K562 (cell line): ENCODE data around the gene HK1. TPM values are rescaled to one million over a fixed set of nuclear protein-coding genes. Genes with fewer than 3 reads are reported as not detected.
A peak's percentile ranks its signal among the peaks of the same experiment; 100 is the strongest.

Experiments used
- ARHGAP35 ChIP-seq: fragments of 450-650 bp; IDR thresholded peaks from 2 replicates; pipeline ENCODE4 v1.6.1; 2018; ENCODE audit not compliant: partially characterized antibody
- CBFA2T2 ChIP-seq: fragments of 450-650 bp; conservative IDR thresholded peaks from 2 replicates; pipeline ENCODE4 v1.6.1; 2017; ENCODE audit warnings: mild to moderate bottlenecking
- CBFB ChIP-seq: sonication (generic); formaldehyde crosslinking; IDR thresholded peaks from 2 replicates; pipeline ENCODE4 v1.4.0; 2020; ENCODE audit warnings: mild to moderate bottlenecking, missing genetic modification reagents
- CEBPB ChIP-seq: fragments of 450-650 bp; IDR thresholded peaks from 2 replicates; pipeline ENCODE4 v1.6.1; 2016; ENCODE audit warnings: missing genetic modification characterization, missing compliant biosample characterization
- ETV5 ChIP-seq: sonication (generic); formaldehyde crosslinking; IDR thresholded peaks from 2 replicates; pipeline ENCODE4 v1.4.0; 2020; ENCODE audit warnings: low read depth, mild to moderate bottlenecking, missing genetic modification reagents
- HDGF ChIP-seq: fragments of 450-650 bp; IDR thresholded peaks from 2 replicates; pipeline ENCODE4 v1.6.1; 2016
- KDM4B ChIP-seq, 2 experiments: fragments of 450-650 bp in 1 of 2; sonication (generic) in 1 of 2; IDR thresholded peaks; 2 replicates each; pipeline ENCODE4 v1.6.1; 2016 to 2017; ENCODE audit warnings: borderline replicate concordance in 2 of 2, antibody characterized with exemption in 1 of 2, low read depth in 1 of 2, mild to moderate bottlenecking in 1 of 2
- PHF21A ChIP-seq: fragments of 450-650 bp; IDR thresholded peaks from 2 replicates; pipeline ENCODE4 v1.6.1; 2017; ENCODE audit warnings: low read depth, borderline replicate concordance
- PTBP1 ChIP-seq: fragments of 200-400 bp; formaldehyde crosslinking; IDR thresholded peaks from 2 replicates; pipeline ENCODE4 v1.6.1; 2017; ENCODE audit warnings: low read depth, low read length
- RAD51 ChIP-seq: fragments of 450-650 bp; IDR thresholded peaks from 2 replicates; pipeline ENCODE4 v1.7.1; 2016; ENCODE audit warnings: low read depth, mild to moderate bottlenecking, borderline replicate concordance
- RBM25 ChIP-seq: fragments of 200-400 bp; formaldehyde crosslinking; IDR thresholded peaks from 2 replicates; pipeline ENCODE4 v1.6.1; 2018; ENCODE audit warnings: low read length, low read depth, moderate library complexity; ENCODE audit not compliant: severe bottlenecking
- RNF2 ChIP-seq: sonication (generic); IDR thresholded peaks from 2 replicates; pipeline ENCODE4 v1.6.1; 2016
- TOE1 ChIP-seq, 2 experiments: fragments of 450-650 bp in 1 of 2; sonication (generic) in 1 of 2; formaldehyde crosslinking in 1 of 2; IDR thresholded peaks; 2 replicates each; pipeline versions ENCODE4 v1.7.1 to v1.8.0; 2016 to 2022; ENCODE audit warnings: borderline replicate concordance in 2 of 2, mild to moderate bottlenecking in 2 of 2, antibody characterized with exemption in 1 of 2, inconsistent platforms in 1 of 2, low read depth in 1 of 2, missing genetic modification reagents in 1 of 2, moderate library complexity in 1 of 2
- TSHZ1 ChIP-seq: fragments of 250-450 bp; sonication (Bioruptor Pico); IDR thresholded peaks from 2 replicates; pipeline ENCODE4 v1.4.0; 2020; ENCODE audit warnings: mild to moderate bottlenecking, moderate library complexity
- USF1 ChIP-seq: sonication (generic); formaldehyde crosslinking; IDR thresholded peaks from 2 replicates; pipeline ENCODE4 v1.9.0; 2022; ENCODE audit warnings: mild to moderate bottlenecking, missing genetic modification reagents
- USF2 ChIP-seq: sonication (generic); formaldehyde crosslinking; IDR thresholded peaks from 2 replicates; pipeline ENCODE4 v1.5.0; 2020; ENCODE audit warnings: missing genetic modification reagents
- ZBTB12 ChIP-seq: fragments of 250-450 bp; sonication (Bioruptor Pico); IDR thresholded peaks from 2 replicates; pipeline ENCODE4 v1.4.0; 2020
- ZBTB43 ChIP-seq: sonication (generic); formaldehyde crosslinking; IDR thresholded peaks from 2 replicates; pipeline ENCODE4 v1.8.0; 2023; ENCODE audit warnings: mild to moderate bottlenecking, missing genetic modification reagents
- ZEB2 ChIP-seq: fragments of 450-650 bp; IDR thresholded peaks from 2 replicates; pipeline ENCODE4 v1.6.1; 2016
- ZNF696 ChIP-seq: fragments of 250-450 bp; sonication (Bioruptor Pico); conservative IDR thresholded peaks from 2 replicates; pipeline ENCODE4 v1.4.0; 2020; ENCODE audit warnings: mild to moderate bottlenecking, moderate library complexity
- ZNF699 ChIP-seq: fragments of 250-450 bp; sonication (Bioruptor Pico); IDR thresholded peaks from 2 replicates; pipeline ENCODE4 v1.8.0; 2021; ENCODE audit warnings: mild to moderate bottlenecking, moderate library complexity; ENCODE audit not compliant: insufficient replicate concordance
- polyA plus RNA-seq, 8 experiments: library from polyadenylated mRNA; depleted of rRNA in 4 of 8; stranded (reverse) in 5 of 8; unstranded in 3 of 8; fragments of >200 nt; fragmentation: Nextera tagmentation in 2 of 8; fragmentation: Illumina TruSeq in 1 of 8; extraction: Ambion mirVana in 2 of 8; extraction: Trizol in 1 of 8; gene quantifications; 2 replicates each; pipeline versions ENCODE4 v1.2.1 to v1.2.3, GENCODE V29; 2011 to 2014; ENCODE audit warnings: inconsistent platforms in 1 of 8, missing spikeins in 1 of 8
- total RNA-seq, 7 experiments: library from RNA; depleted of rRNA in 6 of 7; stranded (reverse); fragments of >200 nt in 6 of 7; fragmentation: Illumina TruSeq in 2 of 7; extraction: Trizol in 2 of 7; gene quantifications; 2 replicates each; pipeline versions ENCODE4 v1.2.1 to v1.2.3, GENCODE V29; 2011 to 2021; ENCODE audit warnings: low replicate concordance in 1 of 7

Gene HK1
- total and polyA plus RNA-seq, 9 of the 15 experiments (the other 6 are each of a cell fraction or from before 2014, with no cell fraction given): 29.2 to 444 (median 193) TPM

GRCh38 chr10:69425511-69426298, 147.4 kb downstream of the HK1 start (continued):
- TF ChIP-seq PHF21A (no peak), HDGF (no peak), CBFB (0 out of 2 replicates have a peak, but pooled peaks have one; percentile 30), KDM4B (IDR thresholded peaks at IDR 0.05; ENCODE audit: borderline replicate concordance in 2 of 2, low read depth in 1 of 2) (no peak), ZNF696 (no peak), RBM25 (peak; percentile 11), ZEB2 (peak; percentile 39; the same call in 1 of the 2 replicates), CBFA2T2 (peak; percentile 47; the same call in 1 of the 2 replicates), ARHGAP35 (no peak), RNF2 (no peak), USF1 (CRISPR knock-in tag) (peak; percentile 82), ZBTB12 (CRISPR knock-in tag) (no peak), USF2 (peak; percentile 75), ZBTB43 (CRISPR knock-in tag) (no peak), CEBPB (tag) (peak; percentile 69), PTBP1 (no peak), ZNF699 (CRISPR knock-in tag) (no peak), ETV5 (CRISPR knock-in tag) (no peak), TOE1 (IDR thresholded peaks at IDR 0.05; ENCODE audit: borderline replicate concordance) (peak; percentile 91), TOE1 (CRISPR knock-in tag; IDR thresholded peaks at IDR 0.05; ENCODE audit: borderline replicate concordance, low read depth) (no peak), RAD51 (peak; percentile 87), TSHZ1 (no peak)
